Gastroesophageal sphincter (tissue), 2 donors: ENCODE measurements around the gene CASP1.

ENCODE experiments used
- POLR2A ChIP-seq, 2 donors: fragments of 450-650 bp; IDR thresholded peaks; one replicate each; pipeline ENCODE4 v1.6.1; 2017; ENCODE audit warnings: antibody characterized with exemption in 2 of 2, mild to moderate bottlenecking in 2 of 2, moderate library complexity in 1 of 2
- POLR2AphosphoS5 ChIP-seq: sonication (generic); formaldehyde crosslinking; IDR thresholded peaks from one replicate; pipeline ENCODE4 v1.6.1; 2017; ENCODE audit warnings: antibody characterized with exemption

GRCh38 chr11:105054723-105055493, 20.0 kb upstream of the CASP1 start:
- no peak for TF ChIP-seq POLR2A (IDR thresholded peaks at IDR 0.05)
- no peak for TF ChIP-seq POLR2AphosphoS5
